Endometrial microvascular endothelial cells (primary cell): ENCODE measurements around the gene SPARCL1. TPM values are rescaled to one million over a fixed set of nuclear protein-coding genes. Genes with fewer than 3 reads are reported as not detected.

Source experiments
- in situ Hi-C: cut with HindIII; loops from 2 replicates; pipeline ENCODE4 v1.10.0; 2017; ENCODE audit warnings: low sequenced_read_pairs, low pct_unique_long_range_greater_than_20kb; ENCODE audit errors: inconsistent ontology term
- total RNA-seq: library from RNA; depleted of rRNA; stranded (reverse); fragments of >200 nt; gene quantifications from one replicate; pipeline ENCODE4 v1.2.3, GENCODE V29; 2015; ENCODE audit errors: inconsistent ontology term

Gene SPARCL1
- total RNA-seq, 1 donor from 2014 or later = 4.4 TPM

DNA sequence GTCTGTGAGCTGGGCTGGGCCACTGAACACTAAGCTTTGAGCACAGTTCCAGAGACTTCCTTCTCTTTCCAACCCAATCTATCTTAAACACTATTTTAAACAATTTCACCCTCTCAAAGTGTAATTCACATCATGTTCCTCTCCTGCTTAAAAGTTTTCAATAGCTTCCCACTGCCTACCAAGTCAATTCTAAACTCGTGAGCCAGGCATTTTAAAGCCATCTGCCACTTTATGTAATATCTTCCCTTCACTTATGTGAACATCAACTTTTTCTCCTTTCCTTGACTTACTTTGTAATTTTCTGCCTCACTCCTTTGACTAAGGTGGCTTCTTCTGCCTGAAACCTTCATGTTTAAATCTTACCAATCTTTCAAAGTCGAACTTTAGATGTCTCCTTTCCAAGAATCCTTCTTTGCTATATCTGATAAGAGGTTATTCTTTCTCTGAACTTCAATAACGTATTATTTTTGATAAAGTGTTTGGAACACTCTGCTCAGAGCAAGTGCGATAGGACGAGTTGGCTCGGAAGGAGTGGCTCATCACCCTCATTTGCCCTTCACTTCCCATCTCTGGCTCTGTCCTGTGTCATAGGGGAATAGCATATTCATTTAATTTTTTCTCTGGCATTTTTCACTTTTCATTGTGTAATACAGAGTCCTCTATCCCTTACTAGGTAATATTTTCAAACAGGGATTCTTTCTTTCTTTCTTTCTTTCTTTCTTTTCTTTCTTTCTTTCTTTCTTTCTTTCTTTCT, 13.0 kb upstream of the SPARCL1 start:
- in situ Hi-C loops = no loop called here

- in situ Hi-C loops = no loop called here
Observed at GRCh38 chr4:87541521-87541920, 12.3 kb upstream of the SPARCL1 start.

DNA sequence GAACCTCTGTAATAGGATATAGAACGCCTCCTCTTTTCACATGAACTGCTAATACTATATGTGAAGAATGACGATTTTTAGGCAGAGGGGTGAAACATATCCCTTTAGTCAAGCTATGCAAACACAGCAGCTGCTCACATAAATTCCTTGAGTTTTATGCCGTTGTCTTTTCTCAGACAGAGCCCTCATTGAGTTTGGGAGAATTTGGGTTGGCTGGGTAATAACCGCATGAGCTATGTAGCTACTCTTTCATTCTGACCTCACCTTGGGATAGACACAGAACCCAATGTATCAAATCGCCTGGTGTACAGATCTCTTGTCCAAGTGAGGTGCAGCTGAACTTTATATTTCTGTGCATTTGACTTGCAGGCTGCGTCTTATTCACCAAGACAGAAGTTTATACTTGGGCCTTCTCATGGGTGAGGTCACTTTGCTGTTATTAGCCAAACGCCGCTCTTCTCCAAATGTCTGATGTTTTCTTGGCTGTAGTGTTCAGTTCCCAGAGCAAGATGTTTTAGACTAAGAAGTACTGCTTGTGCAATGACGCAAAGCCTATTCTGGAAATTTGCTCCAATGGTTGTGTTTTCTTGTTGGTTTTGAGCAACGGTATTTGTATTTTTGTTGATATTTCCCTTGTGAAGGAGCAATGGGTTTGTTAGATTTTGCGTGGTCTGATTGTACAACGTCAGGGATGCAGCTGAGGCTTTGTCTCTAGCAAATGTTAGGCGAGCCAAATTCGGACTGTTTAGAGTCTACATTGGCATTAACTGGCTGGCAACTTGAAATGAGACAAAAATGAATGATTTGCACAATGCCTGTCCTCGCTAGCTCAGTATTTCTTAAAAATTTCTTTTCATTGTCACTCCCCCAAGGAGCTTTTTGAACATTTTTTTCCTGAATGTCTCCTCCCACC, 11.2 kb upstream of the SPARCL1 start:
- in situ Hi-C loops = no loop called here

- in situ Hi-C loops = no loop called here
Observed at GRCh38 chr4:87532907-87533306, 3.7 kb upstream of the SPARCL1 start.

DNA sequence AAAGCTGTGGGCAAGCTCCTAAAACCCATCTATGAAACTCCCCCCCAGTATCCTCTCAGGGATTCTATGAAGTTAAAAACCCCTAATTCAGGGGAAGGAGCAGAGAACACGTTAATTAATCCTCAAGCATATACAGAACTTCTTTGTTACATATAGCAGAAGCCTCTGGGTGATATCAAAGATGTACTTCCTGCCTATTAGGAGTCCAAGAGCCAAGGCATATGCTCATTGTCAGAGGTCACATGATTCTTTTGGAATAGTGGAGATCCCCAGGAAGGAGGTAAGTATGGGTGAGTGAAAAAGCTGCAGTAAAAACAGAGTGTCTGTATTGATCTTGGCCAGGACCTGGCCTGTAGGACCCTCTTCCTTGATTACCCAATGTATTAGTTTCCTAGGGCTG, 2.9 kb upstream of the SPARCL1 start:
- in situ Hi-C loops = no loop called here

- in situ Hi-C loops = no loop called here
Observed at GRCh38 chr4:87531621-87532020, 2.4 kb upstream of the SPARCL1 start.

- in situ Hi-C loops = no loop called here
Observed at GRCh38 chr4:87530868-87531267, 1.7 kb upstream of the SPARCL1 start.

DNA sequence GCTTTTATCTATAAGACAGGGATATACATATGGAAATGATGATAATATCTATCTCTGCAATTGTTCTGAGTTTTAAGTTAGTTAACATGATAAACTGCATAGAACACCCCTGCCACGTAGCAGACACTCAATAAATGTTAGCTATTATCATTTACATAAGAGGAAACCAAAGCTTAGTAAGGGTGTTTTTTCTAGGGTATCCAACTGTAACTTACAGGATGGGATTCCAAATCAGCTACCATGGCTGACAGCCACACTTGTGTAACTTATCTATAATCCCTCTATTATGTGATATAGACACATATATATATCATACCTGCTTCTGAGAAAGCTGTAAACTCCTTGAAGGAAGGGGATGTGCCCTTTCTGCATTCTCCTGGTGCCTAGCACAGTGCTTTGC, 1.1 kb upstream of the SPARCL1 start:
- in situ Hi-C loops = no loop called here

DNA sequence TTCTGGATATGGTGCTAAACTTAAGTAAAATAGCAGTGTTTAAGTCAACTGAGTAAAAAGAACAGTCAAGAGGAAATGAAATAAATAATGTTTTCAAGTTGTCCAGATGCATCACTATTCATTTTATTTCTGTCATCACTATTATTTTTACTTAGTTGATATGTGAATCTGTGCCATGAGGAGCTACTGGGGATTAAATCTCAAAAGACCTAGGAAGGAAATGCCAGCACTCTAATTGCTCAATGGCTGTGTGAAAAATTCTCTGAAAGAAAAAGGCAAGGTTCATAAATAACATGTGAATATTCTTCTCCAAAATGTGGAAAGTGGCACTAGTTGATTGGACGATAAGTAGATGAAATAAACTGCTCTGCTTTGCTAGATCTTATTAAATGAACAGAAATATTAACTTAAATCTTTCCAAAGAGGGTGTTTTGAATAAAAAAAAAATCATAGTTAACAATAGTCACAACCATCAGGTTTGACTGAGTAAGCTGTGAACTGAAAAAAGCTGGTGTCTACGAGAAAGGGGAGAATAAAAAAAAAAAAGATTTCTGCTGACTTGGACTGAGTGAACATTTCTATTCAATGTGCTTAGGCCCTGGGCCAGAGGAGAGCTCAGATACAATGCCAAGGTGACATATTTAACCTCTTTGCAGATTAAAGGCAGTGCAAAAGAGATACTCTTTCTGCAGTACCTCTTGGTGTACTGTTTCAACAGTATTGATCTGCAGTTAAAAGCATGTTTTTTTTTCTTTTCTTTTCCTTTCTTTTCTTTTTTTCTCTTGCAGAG, 1.6 kb downstream of the SPARCL1 start:
- in situ Hi-C loops = no loop called here

- in situ Hi-C loops = no loop called here
Observed at GRCh38 chr4:87525636-87526295, 3.4 kb downstream of the SPARCL1 start.

DNA sequence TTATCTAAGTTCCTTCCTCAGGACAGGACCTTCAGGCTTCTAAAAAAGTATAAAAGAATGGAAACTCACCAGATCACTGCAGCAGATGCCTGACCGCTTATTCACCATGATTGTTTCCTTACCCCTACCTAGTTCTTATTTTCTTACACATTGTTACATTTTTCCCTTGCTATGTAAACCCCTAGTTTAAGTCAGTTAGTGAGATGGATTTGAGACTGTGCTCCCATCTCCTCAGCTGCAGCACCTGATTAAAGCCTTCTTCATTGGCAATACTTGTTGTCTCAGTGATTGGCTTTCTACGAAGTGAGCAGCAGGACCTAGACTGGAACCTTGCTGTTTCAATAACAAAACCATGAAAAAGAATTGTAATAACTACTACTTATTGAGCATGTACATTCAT, 4.7 kb downstream of the SPARCL1 start:
- in situ Hi-C loops = no loop called here

GRCh38 chr4:87523307-87523706, 5.9 kb downstream of the SPARCL1 start:
- in situ Hi-C loops = no loop called here

GRCh38 chr4:87521757-87522374, 7.3 kb downstream of the SPARCL1 start:
- in situ Hi-C loops = no loop called here

DNA sequence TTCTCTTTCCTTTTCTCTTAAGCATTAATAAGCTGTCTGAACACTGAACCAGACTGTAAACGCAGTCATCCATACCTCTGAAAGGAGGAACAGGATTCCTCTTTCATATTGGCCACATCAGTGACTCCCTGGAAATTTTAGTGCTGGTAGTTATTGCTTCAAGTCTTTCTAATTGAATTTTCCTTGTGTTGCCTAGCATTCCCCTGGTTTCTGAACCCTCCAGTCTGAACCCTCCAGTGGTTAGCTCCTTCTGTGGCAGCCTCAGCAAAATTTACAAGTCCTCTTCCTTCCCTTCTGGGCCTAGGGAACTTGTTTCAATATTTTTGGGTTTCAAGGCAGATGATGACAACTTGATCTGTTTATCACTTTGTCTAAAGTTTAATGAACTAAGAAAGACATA, 7.9 kb downstream of the SPARCL1 start:
- in situ Hi-C loops = no loop called here

GRCh38 chr4:87517621-87518020, 11.6 kb downstream of the SPARCL1 start:
- in situ Hi-C loops = no loop called here

DNA sequence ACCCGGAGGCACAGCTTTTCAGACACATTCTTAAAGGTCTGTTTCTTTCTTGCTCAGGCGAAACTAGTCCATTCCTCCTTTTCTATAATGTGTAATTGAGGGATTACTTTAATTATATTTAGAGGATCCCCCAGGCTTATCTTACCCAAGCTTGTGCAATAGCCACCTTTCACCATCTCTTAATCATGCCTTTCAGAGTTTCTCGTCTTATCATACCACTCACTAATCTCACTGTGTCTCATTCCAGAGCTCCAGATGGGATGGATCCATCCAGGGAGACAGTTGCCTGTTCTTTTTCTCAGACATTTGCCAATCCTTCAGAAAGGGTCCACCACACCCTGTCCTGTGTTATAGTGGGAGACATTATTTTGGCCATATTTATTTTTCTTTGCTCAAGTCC, 12.5 kb downstream of the SPARCL1 start:
- in situ Hi-C loops = no loop called here

GRCh38 chr4:87512400-87512799, 16.8 kb downstream of the SPARCL1 start:
- in situ Hi-C loops = no loop called here

GRCh38 chr4:87511500-87511899, 17.7 kb downstream of the SPARCL1 start:
- in situ Hi-C loops = no loop called here
